Central memory CD4-positive, alpha-beta T cell (primary cell): ENCODE results near the gene ARID5B.

Experiments used
- DNase-seq: peaks from one replicate; pipeline ENCODE4 v3.0.0; 2022

Gene ARID5B

DNA sequence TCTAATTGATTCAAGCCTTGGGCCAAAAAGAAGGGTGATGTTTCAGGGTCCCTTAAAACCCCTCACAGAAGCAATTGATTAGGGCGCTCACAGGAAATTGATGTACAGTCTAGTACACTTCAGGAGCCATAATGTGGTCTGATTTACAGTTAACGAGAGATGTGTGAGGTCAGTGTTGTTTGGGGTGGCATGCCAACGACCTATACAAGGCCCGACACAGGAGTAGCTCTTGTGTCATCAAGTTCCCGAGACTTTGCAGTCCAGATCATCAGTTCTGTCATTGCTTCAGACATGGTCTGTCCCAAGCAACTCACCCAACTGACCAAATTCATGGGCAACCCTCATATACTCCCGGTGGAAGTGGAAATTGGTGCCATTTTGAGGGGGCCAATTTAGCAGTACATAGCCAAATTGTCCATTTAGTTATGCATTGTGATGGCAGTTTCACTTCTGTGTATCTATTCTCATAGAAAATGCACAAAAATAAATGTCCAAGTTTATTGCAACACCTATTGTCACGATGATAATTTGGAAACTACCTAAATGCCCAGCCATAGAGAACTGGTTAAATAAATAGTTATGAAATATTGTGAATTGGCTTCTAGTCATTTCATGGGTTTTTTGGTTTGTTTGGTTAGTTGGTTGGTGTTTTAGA lies 18.0 kb upstream of the ARID5B start:
- DNase-seq: no peak

DNA sequence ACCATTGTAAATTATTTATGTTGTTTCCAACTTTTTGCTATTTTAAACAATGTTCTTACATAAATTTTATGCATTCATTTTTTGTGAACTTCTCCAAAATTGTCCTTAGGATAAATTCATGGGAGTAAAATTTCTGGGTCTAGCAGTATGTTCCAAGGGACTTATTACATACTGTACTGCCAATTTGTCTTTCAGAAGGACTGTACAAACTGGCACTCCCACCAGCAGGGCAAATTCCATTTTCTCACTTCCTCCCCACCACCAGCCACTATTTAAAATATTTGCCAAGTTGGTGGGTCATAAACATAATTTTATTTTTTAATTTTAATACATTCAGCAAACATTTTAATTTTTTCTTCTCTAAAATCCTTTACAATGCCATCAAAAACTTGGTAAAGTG lies 13.7 kb upstream of the ARID5B start:
- no peak for DNase-seq

DNA sequence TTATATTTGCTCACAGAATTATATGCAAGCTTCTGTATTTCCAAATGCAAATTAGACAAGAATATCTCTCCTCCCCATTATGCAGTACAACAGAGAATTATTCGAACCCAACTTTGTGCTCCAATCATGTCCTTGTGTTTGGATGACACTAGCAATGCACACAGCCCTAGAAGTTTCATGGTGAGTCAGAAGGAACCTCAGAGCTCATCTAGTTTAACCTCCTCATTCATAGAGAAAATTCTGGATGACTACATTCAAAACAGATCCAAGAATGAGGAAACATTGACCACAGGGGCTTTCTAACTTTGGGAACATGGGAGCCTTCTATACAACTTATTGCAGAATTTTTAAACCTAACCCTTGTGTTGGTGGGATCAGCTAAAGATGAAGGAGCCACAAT lies 12.8 kb upstream of the ARID5B start:
- no peak for DNase-seq

DNA sequence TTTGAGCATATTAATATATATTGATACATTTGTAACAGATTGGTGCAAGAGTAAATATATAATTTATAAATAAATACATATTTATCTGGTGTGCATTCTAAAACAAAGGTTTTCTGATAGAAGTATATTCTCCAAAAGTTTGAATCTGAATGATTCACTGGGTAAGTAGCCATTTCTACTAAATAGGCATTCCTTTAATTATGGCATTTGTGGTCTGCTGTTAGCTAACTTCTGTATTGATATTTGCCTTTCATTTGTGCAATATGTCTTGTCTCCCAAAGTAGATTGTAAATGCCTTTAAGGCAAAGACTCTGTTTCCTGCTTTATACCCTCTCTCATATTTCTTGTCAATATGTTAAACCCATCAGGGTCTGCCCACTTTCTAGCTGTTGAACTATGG lies 11.1 kb upstream of the ARID5B start:
- DNase-seq: no peak

DNA sequence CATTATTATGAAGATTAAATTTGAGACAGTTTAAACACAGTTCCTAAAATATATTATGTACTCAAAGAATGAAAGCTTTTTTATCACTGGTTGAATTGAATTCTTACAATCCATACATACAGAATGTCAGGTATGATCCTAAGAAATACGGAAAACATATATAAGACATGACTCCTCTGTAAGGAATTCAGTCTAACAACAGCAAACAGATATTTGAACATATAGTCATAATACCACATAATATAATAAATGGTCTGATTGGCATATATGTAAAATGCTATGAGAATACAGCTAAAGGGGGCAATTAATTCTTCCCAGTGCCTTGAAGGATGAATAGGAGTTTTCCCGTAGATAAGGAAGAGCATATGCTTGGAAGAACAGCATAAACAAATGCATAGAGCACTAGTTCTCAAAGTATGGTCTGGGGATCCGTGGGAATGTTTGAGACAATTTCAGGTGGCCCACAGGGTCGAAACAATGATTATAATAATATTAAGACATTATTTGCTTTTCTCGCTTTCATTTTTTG lies 10.6 kb upstream of the ARID5B start:
- no peak for DNase-seq

DNA sequence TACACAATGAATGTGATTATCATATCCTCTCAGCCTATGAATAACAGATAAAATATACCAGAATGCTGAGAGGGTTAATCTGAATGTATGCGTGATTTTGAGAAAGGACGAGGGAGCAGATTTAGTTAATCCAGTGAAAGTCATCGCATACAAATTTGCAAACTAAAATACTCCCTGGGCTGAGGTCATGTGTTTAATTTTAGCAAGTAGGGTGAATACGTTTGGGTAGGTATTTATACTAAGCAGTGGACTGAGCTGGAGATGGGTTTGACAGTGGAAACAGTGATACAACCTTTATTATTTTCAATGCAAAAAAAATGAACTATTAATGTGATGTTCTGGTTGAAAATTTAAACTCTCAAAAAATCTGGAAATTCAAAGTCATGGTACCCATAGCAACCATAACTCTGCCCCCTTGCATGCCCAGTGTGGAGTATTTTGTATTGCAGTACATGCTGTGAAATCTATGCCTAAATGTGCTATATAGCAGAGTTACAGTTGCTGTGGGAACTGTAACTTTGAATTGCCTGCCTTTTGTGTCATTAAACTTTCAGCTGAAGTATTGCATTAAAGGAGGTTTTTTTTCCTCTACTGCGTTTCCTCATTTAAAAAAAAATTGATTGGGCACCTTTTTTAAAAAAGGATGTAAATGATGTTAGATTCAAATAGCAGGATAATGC lies 9.5 kb upstream of the ARID5B start:
- no peak for DNase-seq

DNA sequence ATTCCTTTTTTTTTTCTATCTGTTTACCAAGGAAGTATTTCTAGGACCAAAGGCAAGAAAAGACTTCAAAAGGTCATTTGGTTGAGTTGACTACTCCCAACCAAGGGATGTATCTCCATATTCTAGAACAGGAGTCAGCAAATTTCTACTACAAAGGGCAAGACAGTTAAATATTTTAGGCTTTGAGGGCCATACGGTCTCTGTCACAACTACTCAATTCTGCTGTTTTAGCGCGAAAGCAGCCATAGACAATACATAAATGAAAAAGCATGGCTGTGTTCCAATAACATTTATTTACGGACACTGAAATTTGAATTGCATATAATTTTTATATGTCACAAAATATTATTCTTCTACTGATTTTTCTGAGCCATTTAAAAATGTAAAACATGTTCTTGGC lies 8.5 kb upstream of the ARID5B start:
- no peak for DNase-seq

DNA sequence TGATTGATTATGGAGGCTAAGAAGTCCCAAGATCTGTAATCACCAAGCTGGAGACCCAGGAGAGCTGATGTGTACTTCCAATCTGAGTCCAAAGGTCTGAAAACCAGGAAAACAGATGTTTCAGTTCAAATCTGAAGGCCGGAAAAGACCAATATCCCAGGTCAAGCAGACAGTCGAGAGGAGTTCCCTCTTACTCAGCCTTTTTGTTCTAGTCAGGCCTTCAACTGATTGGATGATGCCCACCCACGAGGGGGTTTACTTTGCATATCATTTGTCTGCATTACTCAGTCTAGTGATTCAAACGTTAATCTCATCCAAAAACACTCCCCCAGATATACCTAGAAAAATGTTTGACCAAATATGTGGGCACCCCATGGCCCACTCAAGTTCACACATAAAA lies 7.4 kb upstream of the ARID5B start:
- no peak for DNase-seq

DNA sequence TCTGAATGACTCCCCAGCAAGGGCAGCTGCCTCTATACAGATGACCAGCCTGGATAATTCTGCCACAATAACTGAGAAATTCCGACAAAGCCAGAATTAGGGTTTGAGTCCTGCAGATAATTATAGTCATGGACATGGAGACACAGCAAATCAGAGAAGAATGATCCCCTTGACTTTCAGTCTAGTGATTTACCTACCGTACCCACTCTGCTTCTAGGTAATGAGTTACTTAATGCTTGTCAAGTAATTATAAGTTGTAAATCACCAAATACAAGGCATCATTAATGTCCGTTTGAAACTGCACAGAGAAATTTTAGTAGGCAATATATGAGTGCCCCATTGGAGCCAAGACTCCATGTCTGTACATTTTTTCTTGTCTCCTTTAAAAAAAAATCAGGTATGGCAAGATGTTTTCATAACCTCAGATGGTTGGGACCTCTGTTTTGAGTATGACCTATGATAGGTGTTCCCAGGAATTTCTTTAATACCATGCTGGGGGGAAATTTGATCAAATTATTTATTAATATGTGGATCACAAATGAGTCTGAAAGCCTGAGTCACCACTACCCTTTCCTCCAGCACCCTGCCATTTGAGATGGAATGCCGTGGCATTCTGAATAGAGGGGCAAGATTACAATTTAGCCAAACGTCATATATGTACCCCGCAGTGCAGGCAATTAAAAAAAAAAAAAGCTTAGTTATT lies 5.5 kb upstream of the ARID5B start:
- no peak for DNase-seq

DNA sequence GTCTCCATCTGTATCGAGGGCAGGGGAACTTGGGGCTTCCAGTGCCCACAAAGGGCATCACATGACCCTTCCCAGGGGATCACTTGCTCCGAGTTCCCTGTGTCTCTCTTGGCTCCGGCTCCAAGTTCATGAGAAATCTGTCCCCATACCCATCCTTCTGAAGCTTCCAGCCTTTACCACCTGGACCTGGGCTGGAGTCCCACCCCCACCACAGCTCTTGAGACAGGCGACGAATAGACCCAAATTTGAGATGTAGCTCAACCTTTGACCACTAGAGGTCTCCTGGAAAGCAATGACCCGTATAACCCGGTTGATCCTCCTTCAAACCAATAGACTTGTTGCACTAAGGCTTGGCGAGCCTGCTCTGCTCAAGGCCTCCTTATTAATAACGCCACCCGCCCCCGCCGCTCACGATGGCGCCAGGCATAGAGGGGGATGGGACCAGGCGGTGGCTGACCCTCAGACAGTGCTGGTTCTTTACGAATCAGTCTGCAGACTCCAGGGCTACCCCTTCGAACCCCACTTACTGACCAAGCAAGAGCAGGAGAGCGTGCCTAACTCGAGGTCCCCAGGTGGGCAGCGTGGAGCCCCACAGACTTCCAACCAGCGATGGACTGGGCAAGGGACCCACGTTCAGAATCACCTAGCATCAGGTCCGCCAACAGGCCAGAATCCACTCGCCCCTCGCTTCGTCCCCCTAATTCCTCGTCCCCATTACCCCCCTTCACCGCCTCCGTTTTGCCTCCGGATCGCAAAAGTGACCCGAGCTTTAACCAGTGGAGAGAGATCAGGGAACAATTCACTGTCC lies 4.4 kb upstream of the ARID5B start:
- peak; percentile 71 for DNase-seq

DNA sequence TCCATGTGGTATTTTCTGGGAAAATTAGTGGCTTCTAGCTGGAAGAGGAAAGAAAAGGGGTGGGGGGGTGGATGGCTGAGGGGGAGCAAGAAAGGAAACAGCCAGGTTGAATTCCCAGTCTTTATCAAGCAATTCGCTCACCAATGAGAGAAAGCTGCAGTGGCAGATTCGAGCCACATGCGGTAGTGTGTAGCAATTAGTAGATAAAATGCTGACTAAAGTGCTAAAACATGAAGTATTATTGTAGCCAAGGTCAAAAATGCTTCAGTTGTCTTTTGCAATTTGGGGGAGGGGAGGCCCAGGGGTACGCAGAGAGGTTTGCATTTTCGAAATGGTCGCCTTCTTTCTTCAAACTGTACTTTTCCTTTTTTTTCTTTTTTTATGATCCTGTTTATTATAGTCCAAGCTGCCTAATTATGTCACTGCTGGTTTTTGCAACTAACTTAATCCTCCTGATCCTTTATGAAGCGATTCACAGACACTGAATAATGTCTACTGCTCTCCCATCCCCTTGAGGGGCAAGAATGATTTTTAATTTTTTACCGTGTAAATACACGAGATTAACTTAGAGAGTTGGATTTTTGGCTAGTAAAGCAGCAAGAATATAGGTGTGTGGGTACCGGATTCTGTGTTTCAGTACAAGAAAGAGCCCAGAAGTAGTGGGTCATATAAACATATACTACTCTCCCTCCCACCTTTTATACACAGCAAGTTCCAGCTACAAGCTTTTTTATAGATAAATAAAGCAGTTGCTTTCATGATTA lies 3.6 kb upstream of the ARID5B start:
- no peak for DNase-seq

DNA sequence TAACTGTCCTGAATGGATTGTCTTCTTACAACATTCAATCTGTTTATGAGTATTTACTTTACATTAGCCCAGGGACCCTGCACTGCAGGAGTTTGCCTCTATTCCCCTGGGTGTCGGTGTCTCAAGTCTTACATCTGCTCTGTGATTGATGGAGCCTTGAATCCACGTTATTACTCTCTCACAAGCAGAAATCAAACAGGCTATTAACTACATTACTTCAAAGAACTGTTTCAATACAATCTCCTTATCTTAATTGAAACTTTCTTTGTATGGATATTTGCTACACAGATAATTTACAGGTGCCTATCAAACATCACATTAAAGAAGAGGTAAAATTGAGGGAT lies 3.1 kb upstream of the ARID5B start:
- no peak for DNase-seq

DNA sequence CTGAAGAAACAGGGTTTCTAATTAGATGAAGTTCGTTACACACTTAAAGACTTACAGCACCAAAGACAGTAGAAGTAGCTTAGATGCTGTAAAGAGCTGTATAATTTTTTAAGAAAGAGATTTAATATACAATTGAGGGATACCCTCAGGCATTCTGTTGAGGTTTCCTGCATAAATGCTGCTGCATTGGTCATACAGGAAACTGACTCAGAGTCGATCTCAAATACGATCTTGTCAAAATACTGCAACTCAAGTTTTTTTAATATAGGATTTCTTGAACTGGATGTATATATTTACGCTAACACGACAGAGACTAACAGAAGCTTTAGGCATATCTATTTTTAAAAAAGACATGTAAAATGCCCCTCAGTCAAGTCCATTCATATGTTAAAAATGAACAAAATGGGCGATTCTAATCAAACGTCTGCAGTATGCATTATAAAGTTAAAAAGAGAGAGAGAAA lies 2.4 kb upstream of the ARID5B start:
- DNase-seq: peak; percentile 35

DNA sequence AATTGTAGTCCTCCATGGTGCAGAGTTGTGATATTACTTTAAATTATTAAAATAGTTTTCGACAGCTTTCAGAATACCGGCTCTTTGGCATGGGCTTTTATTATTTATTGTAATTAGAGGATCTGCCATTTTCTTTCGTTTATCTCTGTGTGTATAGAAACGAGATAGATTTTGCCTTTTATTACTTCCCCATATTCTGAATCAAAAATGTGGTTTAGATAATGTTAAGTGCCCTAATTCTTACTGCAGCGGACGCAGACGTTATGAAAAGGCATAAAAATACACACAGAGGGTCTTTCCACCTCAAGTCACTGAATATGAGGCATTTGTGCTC lies 1.9 kb upstream of the ARID5B start:
- no peak for DNase-seq

DNA sequence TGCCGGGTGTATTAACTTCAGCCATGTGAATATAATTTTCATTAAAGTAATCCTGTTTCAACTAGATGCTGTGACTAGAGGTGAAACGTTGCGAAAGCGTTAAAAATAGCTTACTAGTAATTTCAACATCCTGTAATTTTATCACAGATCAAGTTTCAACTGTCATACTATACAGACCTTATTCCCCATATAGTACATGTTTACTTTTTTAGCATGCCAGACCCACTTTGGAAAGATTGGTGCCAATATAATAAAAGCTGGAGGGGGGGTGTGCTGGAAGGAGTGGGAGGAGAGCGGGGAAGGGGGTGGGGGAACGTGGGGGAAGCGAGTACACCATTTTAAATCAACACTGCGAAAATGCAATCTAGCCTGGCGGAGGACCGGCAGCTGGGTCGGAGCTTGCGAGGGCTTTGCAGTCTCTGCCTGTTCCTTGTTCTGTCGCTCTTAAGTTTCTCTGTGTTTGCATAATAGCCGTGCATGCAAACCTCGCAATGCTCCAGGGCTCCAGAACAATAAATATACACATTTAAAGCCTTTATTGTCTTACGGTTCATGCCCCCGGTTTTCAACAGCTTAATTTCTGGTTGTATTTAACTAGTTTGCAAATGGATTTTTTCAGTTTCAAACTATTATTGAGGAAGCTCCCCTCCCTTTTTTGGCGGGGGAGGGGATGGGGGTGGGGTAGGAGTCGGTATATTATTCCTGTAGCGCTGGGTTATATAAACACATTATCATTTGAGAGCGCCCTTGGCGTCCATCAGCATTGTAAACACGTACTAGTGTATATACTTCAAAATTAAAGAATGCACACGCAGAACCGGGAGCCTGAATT lies 1.3 kb upstream of the ARID5B start:
- DNase-seq: peak; percentile 58

DNA sequence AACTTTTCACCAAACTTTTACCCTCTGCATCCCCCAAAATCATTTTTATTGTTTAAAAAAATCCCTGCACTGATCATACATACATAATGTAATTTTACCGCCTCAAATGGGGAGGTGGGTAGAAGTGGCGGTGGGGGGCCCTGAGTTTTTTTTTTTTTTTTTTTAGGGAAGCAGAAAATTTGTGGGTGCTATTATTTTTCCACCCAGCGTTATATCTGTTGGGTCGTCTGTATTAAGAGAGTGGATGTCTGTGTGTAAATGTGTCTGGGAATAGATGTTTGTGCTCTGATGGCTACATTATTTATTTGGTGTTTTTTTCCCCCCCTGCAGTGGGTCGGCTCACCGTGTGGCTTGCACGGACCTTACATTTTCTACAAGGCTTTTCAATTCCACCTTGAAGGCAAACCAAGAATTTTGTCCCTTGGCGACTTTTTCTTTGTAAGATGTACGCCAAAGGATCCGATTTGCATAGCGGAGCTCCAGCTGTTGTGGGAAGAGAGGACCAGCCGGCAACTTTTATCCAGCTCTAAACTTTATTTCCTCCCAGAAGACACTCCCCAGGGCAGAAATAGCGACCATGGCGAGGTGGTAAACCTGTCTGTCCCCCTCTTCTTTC lies 438 bp downstream of the ARID5B start:
- no peak for DNase-seq

DNA sequence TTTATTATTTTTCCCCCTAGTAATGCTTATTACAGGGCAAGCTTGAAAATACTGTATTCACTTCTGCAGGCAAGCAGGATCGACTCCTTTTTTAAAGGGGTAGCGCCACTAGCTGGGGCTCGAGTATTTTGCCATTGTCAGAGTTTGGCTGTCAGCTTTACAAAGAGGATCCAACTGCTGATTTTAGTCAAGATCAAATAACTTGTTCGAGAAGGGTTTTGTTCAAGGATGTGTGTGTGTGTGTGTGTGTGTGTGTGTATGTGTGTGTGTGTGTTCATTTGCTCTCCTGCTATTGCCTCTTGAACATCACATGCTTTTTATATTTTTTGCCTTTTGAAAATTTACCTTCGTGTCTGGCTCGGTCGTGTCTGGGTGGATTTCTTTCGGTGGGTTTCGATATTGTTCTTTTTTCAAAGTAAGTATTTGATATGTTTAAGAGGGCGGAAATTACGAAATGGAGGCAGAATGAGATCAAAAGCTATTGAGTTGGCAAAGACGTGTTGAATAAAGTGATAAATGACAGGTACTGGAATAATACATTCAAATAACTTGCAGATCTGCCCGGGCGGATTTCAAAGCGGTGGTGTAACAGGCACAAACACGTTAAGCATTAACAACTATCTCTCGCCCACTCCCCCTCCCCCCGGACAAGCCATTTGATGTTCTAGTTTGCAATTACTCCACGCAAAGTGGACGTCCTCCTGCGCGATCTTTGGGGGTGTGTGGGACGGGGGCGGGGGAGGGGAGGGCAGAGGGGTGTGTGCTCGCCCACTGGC lies 1.1 kb downstream of the ARID5B start:
- DNase-seq: peak; percentile 84

DNA sequence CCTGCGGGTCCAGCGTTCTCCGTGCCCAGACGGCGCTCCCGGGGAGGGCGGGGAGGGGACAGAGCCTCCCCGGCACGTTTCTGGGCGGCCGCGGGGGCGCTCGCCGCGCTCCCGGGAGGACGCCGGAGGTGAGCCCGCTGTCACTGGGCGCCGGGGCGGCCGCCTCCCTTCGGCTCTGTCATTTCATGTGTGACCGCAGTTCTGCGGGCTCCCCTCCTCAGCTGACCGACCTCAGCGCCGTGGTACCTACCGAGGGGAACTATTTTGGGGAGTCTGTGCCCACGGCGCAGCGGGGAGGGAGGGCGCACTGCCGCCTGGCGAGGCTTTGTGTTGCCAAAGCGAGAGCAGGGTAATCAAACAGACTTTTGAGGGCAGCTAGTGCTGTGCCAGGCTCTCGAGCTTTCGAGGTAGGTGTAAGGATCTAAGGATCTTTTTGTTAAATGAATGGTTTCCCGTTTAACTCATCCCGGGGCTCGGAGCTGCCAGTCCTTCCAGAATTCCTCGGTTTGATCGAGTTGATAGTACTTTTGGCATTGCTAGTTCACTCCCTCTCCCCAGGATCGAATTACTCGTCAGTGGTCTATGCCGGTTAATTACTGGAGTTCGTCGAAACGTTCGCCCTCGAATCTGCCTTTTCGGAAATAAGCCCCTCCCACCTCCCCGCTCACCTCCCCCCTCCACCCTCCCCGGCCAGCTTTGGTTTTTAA lies 1.9 kb downstream of the ARID5B start:
- peak; percentile 63 for DNase-seq

DNA sequence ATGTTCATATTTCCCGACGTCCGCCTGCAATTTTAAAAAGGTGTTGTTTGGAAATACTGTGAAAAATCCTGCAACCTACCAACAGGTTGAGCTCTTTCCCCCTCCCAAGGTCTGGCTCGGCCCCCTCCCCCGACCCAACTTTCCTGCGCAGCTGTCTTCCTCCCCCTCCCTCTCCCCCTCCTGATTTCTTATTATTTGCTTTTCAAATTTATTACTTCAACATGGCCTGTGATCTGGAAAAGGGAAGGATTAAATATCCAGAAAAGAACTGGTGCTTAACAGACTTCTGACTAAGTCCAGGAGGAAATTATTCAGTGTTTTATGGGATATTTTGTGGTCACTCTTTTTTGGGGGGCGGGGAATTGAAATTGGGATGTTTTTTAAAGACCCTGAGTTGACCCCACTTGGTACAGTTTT lies 2.4 kb downstream of the ARID5B start:
- DNase-seq: no peak
